GM18861 (cell line): ENCODE results near the gene HOGA1.

Source experiments
- ATAC-seq: cut with Tn5 transposase; IDR thresholded peaks from one replicate; pipeline ENCODE4 v1.9.1; 2021; ENCODE audit not compliant: unreplicated experiment

Gene HOGA1

GRCh38 chr10:97584060-97584797, at the start of gene HOGA1:
Gene HOGA1 (plus strand): TSS chr10:97584389. CDS start chr10:97584704, 315 bp downstream.
- ATAC-seq = peak; percentile 82

- ATAC-seq = no peak
Measured at GRCh38 chr10:97534746-97535367, 49.3 kb upstream of the HOGA1 start.

GRCh38 chr10:97537186-97537869, 46.9 kb upstream of the HOGA1 start:
- no peak for ATAC-seq

GRCh38 chr10:97538411-97538810, 45.8 kb upstream of the HOGA1 start:
- no peak for ATAC-seq

GRCh38 chr10:97538839-97539238, 45.4 kb upstream of the HOGA1 start:
- ATAC-seq = no peak

GRCh38 chr10:97539523-97540200, 44.5 kb upstream of the HOGA1 start:
- ATAC-seq = no peak

- ATAC-seq = no peak
Measured at GRCh38 chr10:97540669-97541500, 43.3 kb upstream of the HOGA1 start.

- no peak for ATAC-seq
Measured at GRCh38 chr10:97542169-97543024, 41.8 kb upstream of the HOGA1 start.

- no peak for ATAC-seq
Measured at GRCh38 chr10:97543025-97543546, 41.1 kb upstream of the HOGA1 start.

- no peak for ATAC-seq
Measured at GRCh38 chr10:97546456-97547270, 37.5 kb upstream of the HOGA1 start.

GRCh38 chr10:97547271-97547600, 37.0 kb upstream of the HOGA1 start:
- ATAC-seq = no peak

- ATAC-seq = no peak
Measured at GRCh38 chr10:97547962-97548361, 36.2 kb upstream of the HOGA1 start.

- ATAC-seq = no peak
Measured at GRCh38 chr10:97548828-97549455, 35.2 kb upstream of the HOGA1 start.

GRCh38 chr10:97549587-97550322, 34.4 kb upstream of the HOGA1 start:
- ATAC-seq = no peak

GRCh38 chr10:97550336-97551149, 33.6 kb upstream of the HOGA1 start:
- ATAC-seq = no peak

GRCh38 chr10:97551271-97551670, 32.9 kb upstream of the HOGA1 start:
- no peak for ATAC-seq

GRCh38 chr10:97553575-97554031, 30.6 kb upstream of the HOGA1 start:
- ATAC-seq = peak; percentile 74
